ENCODE measurements around the gene RBP3. TPM values are rescaled to one million over a fixed set of nuclear protein-coding genes. Genes with fewer than 3 reads are reported as not detected.

Gene RBP3
- polyA plus RNA-seq, 1 donor from 2014 or later, result not detected

- Histone ChIP-seq H3K4me3 (ENCODE audit: low read length) (no peak overlapping the region), H3K9ac (ENCODE audit: low read length) (no peak overlapping the region), H3F3A (ENCODE audit: insufficient read depth, low read length, poor library complexity, severe bottlenecking) (no peaks in the 10 kb centered on the region), H3K36me3 (ENCODE audit: insufficient read depth, low read length) (no peaks in the 10 kb centered on the region), H3K4me2 (ENCODE audit: low read length) (no peak overlapping the region), H4K20me1 (ENCODE audit: insufficient read depth) (no peaks in the 10 kb centered on the region), H2AFZ (ENCODE audit: low read depth, low read length) (no peak overlapping the region), H3K79me2 (replicated peaks; ENCODE audit: insufficient read depth, low read length) (no peaks in the 10 kb centered on the region), H3K27me3 (ENCODE audit: insufficient read depth, low read depth, low read length) (no peaks in the 10 kb centered on the region), H3K27ac (ENCODE audit: low read length) (no peak overlapping the region), H3K9me3 (ENCODE audit: low read length) (no peaks in the 10 kb centered on the region), H3K9me2 (ENCODE audit: insufficient read depth, low read length) (no peaks in the 10 kb centered on the region)
- TF ChIP-seq REST (IDR thresholded peaks at IDR 0.05; ENCODE audit: borderline replicate concordance) (no peak), MXI1 (conservative IDR thresholded peaks at IDR 0.05; ENCODE audit: poor library complexity, severe bottlenecking) (no peak), TAF1 (IDR thresholded peaks at IDR 0.05; ENCODE audit: low read depth) (no peak), RAD21 (conservative IDR thresholded peaks at IDR 0.05) (no peak)
These were observed 13.5 kb upstream of the RBP3 start for GRCh38 chr10:47334466-47335295.

- H3F3A ChIP-seq (ENCODE audit: insufficient read depth, low read length, poor library complexity, severe bottlenecking), result no peaks in the 10 kb centered on the region
- no peak overlapping the region for H3K9ac ChIP-seq (ENCODE audit: low read length)
- no peaks in the 10 kb centered on the region for H3K9me3 ChIP-seq (ENCODE audit: low read length)
- H3K36me3 ChIP-seq (ENCODE audit: insufficient read depth, low read length), result no peaks in the 10 kb centered on the region
- TF ChIP-seq POLR2AphosphoS5 (IDR thresholded peaks at IDR 0.05), result no peak
- TF ChIP-seq EP300 (conservative IDR thresholded peaks at IDR 0.05; ENCODE audit: poor library complexity, severe bottlenecking), result no peak
- no peak for TF ChIP-seq EZH2 (IDR thresholded peaks at IDR 0.05; ENCODE audit: borderline replicate concordance, insufficient read depth, low read length, poor library complexity, severe bottlenecking)
- no peak for TF ChIP-seq CTCF (IDR thresholded peaks at IDR 0.05; ENCODE audit: poor library complexity, severe bottlenecking)
- no peaks in the 10 kb centered on the region for H3K9me2 ChIP-seq (ENCODE audit: insufficient read depth, low read length)
- no peak overlapping the region for H3K27ac ChIP-seq (ENCODE audit: low read length)
- H3K79me2 ChIP-seq (replicated peaks; ENCODE audit: insufficient read depth, low read length), result no peaks in the 10 kb centered on the region
- no peak overlapping the region for H3K4me3 ChIP-seq (ENCODE audit: low read length)
- no peak overlapping the region for H2AFZ ChIP-seq (ENCODE audit: low read depth, low read length)
- H3K27me3 ChIP-seq (ENCODE audit: insufficient read depth, low read depth, low read length), result no peaks in the 10 kb centered on the region
- no peaks in the 10 kb centered on the region for H4K20me1 ChIP-seq (ENCODE audit: insufficient read depth)
- H3K4me2 ChIP-seq (ENCODE audit: low read length), result no peak overlapping the region
These were observed 12.3 kb upstream of the RBP3 start for GRCh38 chr10:47335906-47336305.

All from neural cell (in vitro differentiated cells).